HG03045 (cell line): ENCODE results near the gene VGF.

ENCODE experiments used
- ATAC-seq: cut with Tn5 transposase; IDR thresholded peaks from one replicate; pipeline ENCODE4 v1.9.1; 2021; ENCODE audit warnings: mild to moderate bottlenecking, moderate library complexity; ENCODE audit not compliant: unreplicated experiment

VGF gene

GRCh38 chr7:101186194-101186593, 20.8 kb upstream of the VGF start:
- no peak for ATAC-seq

- no peak for ATAC-seq
Observed at GRCh38 chr7:101185258-101185839, 20.0 kb upstream of the VGF start.

- no peak for ATAC-seq
Observed at GRCh38 chr7:101180130-101180755, 14.9 kb upstream of the VGF start, which contains the start of gene NAT16. Gene NAT16, minus strand, starts transcription at chr7:101180293. Its CDS starts 5,486 bp downstream, at chr7:101174807.

- ATAC-seq: no peak
Observed at GRCh38 chr7:101179713-101180112, 14.3 kb upstream of the VGF start.

- ATAC-seq: no peak
Observed at GRCh38 chr7:101179117-101179516, 13.7 kb upstream of the VGF start.

GRCh38 chr7:101177644-101178043, 12.3 kb upstream of the VGF start:
- ATAC-seq: no peak

- ATAC-seq: no peak
Observed at GRCh38 chr7:101175664-101176063, 10.3 kb upstream of the VGF start.

GRCh38 chr7:101174322-101174854, 9.0 kb upstream of the VGF start:
- ATAC-seq: no peak

- no peak for ATAC-seq
Observed at GRCh38 chr7:101173752-101174244, 8.4 kb upstream of the VGF start.

GRCh38 chr7:101172854-101173751, 7.7 kb upstream of the VGF start:
- no peak for ATAC-seq

GRCh38 chr7:101172005-101172853, 6.9 kb upstream of the VGF start:
- ATAC-seq: no peak

- no peak for ATAC-seq
Observed at GRCh38 chr7:101171442-101171837, 6.1 kb upstream of the VGF start.

- no peak for ATAC-seq
Observed at GRCh38 chr7:101170617-101171441, 5.5 kb upstream of the VGF start.

GRCh38 chr7:101169838-101170551, 4.6 kb upstream of the VGF start:
- no peak for ATAC-seq

- no peak for ATAC-seq
Observed at GRCh38 chr7:101169110-101169837, 3.9 kb upstream of the VGF start.

GRCh38 chr7:101168412-101169049, 3.2 kb upstream of the VGF start:
- no peak for ATAC-seq

GRCh38 chr7:101167645-101168411, 2.5 kb upstream of the VGF start:
- ATAC-seq: no peak
